SH-SY5Y (cell line): ENCODE results near the gene DENND2A.

ENCODE experiments used
- GATA2 ChIP-seq: IDR thresholded peaks from 2 replicates; pipeline ENCODE4 v1.6.1; 2011; ENCODE audit warnings: mild to moderate bottlenecking, low read depth, low read length
- GATA3 ChIP-seq: IDR thresholded peaks from 2 replicates; pipeline ENCODE4 v1.6.1; 2011; ENCODE audit warnings: low read depth, mild to moderate bottlenecking, low read length, moderate library complexity

DNA sequence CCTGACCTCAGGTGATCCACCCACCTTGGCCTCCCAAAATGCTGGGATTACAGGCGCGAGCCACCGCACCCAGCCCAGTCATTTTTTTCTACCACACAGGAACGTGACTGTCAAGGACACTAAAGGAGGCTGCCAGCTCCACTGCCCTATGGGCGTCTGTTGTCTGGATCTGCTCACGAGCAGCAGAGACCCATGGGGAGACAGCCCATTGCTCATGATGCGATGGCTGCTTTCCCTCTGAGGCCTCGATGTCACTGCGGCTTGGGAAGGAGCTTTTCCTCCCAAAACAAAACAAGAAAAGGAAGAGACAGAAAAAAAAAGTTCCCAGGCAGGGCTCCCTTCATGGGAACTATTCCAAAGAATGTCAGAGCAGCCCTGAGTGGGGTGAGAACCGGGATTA is 70.5 kb downstream of the DENND2A start:
- TF ChIP-seq GATA2 (no peak), GATA3 (no peak)
